Ovary (tissue), 9 donors: ENCODE measurements around the gene AOPEP. TPM values are rescaled to one million over a fixed set of nuclear protein-coding genes. Genes with fewer than 3 reads are reported as not detected.

ENCODE experiments used
- DNase-seq, 5 donors: peaks; one replicate each; pipeline ENCODE4 v3.0.0-alpha.2; 2019 to 2020
- H3K27ac ChIP-seq, 2 donors: fragments of 200-600 bp; one replicate each; pipeline versions ENCODE4 v1.5.1 to v1.8.0; 2019 to 2022
- H3K27me3 ChIP-seq: fragments of 200-600 bp; one replicate; pipeline ENCODE4 v1.8.0; 2022
- H3K36me3 ChIP-seq: fragments of 200-600 bp; sonication (generic); one replicate; pipeline ENCODE4 v1.5.1; 2019
- H3K4me1 ChIP-seq: one replicate; pipeline ENCODE4 v1.8.1; 2013; ENCODE audit warnings: mild to moderate bottlenecking, moderate library complexity; ENCODE audit not compliant: insufficient read depth
- H3K4me3 ChIP-seq: fragments of 200-600 bp; sonication (generic); one replicate; pipeline ENCODE4 v1.5.1; 2017
- H3K9me3 ChIP-seq, 2 donors: fragments of 200-600 bp in 1 of 2; sonication (generic) in 1 of 2; one replicate each; pipeline versions ENCODE4 v1.5.1 to v1.8.1; 2013 to 2019; ENCODE audit warnings: mild to moderate bottlenecking in 1 of 2, moderate library complexity in 1 of 2
- CTCF ChIP-seq, 3 donors: fragments of 450-650 bp in 2 of 3; fragments of 200-600 bp in 1 of 3; IDR thresholded peaks; one replicate each; pipeline versions ENCODE4 v1.5.1 to v1.8.0; 2016 to 2022; ENCODE audit warnings: antibody characterized with exemption in 3 of 3, mild to moderate bottlenecking in 1 of 3
- EP300 ChIP-seq: sonication (generic); formaldehyde crosslinking; IDR thresholded peaks from one replicate; pipeline ENCODE4 v1.6.1; 2017; ENCODE audit warnings: antibody characterized with exemption
- POLR2A ChIP-seq: fragments of 450-650 bp; IDR thresholded peaks from one replicate; pipeline ENCODE4 v1.6.1; 2017; ENCODE audit warnings: antibody characterized with exemption, mild to moderate bottlenecking, moderate library complexity
- WGBS, 3 donors: extraction: QIAGEN DNeasy Blood & Tissue Kit in 1 of 3; methylation state at CpG; one replicate each; pipeline versions ENCODE4 v1.1.5 to v1.1.7; 2013 to 2017; 5-methylcytosine and 5-hydroxymethylcytosine counted together
- intact Hi-C, 4 donors: fragments of 100-400 bp; cut with DNase I; formaldehyde crosslinking; loops; one replicate each; pipeline versions ENCODE4 v1.11.0 to v1.15.1; 2022 to 2023
- polyA plus RNA-seq, 2 donors: library from polyadenylated mRNA; stranded (reverse); fragments of 200-250 nt in 1 of 2; fragments of 350-450 nt in 1 of 2; fragmentation: Illumina TruSeq in 1 of 2; extraction: RNeasy Lipid Tissue Mini Kit (QIAGEN cat#74804) in 1 of 2; gene quantifications; one replicate each; pipeline ENCODE4 v1.2.3, GENCODE V29; 2013 to 2014
- total RNA-seq, 7 donors: library from RNA; depleted of rRNA in 2 of 7; stranded (reverse); fragments of >200 nt in 2 of 7; fragmentation: NEBNext Ultra II Directional in 3 of 7; extraction: Animal tissue kit (Norgen Biotek cat#: 25700) in 3 of 7; gene quantifications; one replicate each; pipeline versions ENCODE4 v1.1.0 to v1.2.4, GENCODE V29; 2016 to 2023
- donor health status: DM: no; HTN: no; CAD: no; lungs with moderate emphysema.
- donor health status: DM: no; HTN: no; CAD: no.
- donor health status: Bipolar disorder and iron deficiency.
- donor health status: DM: yes; HTN: yes; CAD: no.
- donor health status: DM: no; HTN: no; CAD: no.
- donor health status: DM: yes; HTN: yes; CAD: no.

Gene AOPEP
- total and polyA plus RNA-seq, 9 donors, result 40.0 to 141 (median 82.1) TPM

GRCh38 chr9:94818178-94818541 is 91.7 kb downstream of the AOPEP start:
- DNase-seq, result no peak
- Histone ChIP-seq H3K27ac (no peak overlapping the region), H3K4me3 (no peak overlapping the region), H3K27me3 (no peaks in the 10 kb centered on the region), H3K36me3 (no peaks in the 10 kb centered on the region), H3K4me1 (peaks cover 14% of the 10 kb centered on the region), H3K9me3 (no peaks in the 10 kb centered on the region)
- TF ChIP-seq CTCF (IDR thresholded peaks at IDR 0.05) (no peak), POLR2A (no peak), EP300 (no peak)
- WGBS, 3 donors, result 92 to 99% (median 98%) methylated on average over 2 of the region's 2 CpGs
- intact Hi-C loops, result no loop called here

- Histone ChIP-seq H3K9me3 (no peaks in the 10 kb centered on the region), H3K36me3 (no peaks in the 10 kb centered on the region), H3K27ac (no peak overlapping the region), H3K4me1 (peaks cover 14% of the 10 kb centered on the region), H3K27me3 (no peaks in the 10 kb centered on the region), H3K4me3 (no peak overlapping the region)
- WGBS, 3 donors, result 72 to 77% (median 75%) methylated on average over 8 of the region's 8 CpGs
- intact Hi-C loops, result no loop called here
- TF ChIP-seq CTCF (IDR thresholded peaks at IDR 0.05) (no peak), EP300 (no peak), POLR2A (no peak)
- no peak for DNase-seq
Observed at GRCh38 chr9:94819161-94819687, 92.7 kb downstream of the AOPEP start.

- Histone ChIP-seq H3K4me3 (no peak overlapping the region), H3K9me3 (no peaks in the 10 kb centered on the region), H3K27ac (no peak overlapping the region), H3K27me3 (no peaks in the 10 kb centered on the region), H3K4me1 (peaks cover 22% of the 10 kb centered on the region), H3K36me3 (no peaks in the 10 kb centered on the region)
- WGBS, 3 donors, result 93 to 97% (median 95%) methylated on average over 3 of the region's 3 CpGs
- TF ChIP-seq CTCF (IDR thresholded peaks at IDR 0.05) (no peak), EP300 (no peak), POLR2A (no peak)
- no peak for DNase-seq
- intact Hi-C loops, result no loop called here
Observed at GRCh38 chr9:94821098-94821887, 94.8 kb downstream of the AOPEP start.

GRCh38 chr9:94822273-94822672 is 95.8 kb downstream of the AOPEP start:
- Histone ChIP-seq H3K27ac (peak overlapping the region in 1 of 2 donors; percentile 18), H3K36me3 (no peaks in the 10 kb centered on the region), H3K4me3 (no peak overlapping the region), H3K27me3 (no peaks in the 10 kb centered on the region), H3K4me1 (peaks cover 23% of the 10 kb centered on the region), H3K9me3 (no peaks in the 10 kb centered on the region)
- no peak for TF ChIP-seq EP300
- TF ChIP-seq POLR2A, result no peak
- no peak for TF ChIP-seq CTCF (IDR thresholded peaks at IDR 0.05)
- 13 to 31% (median 18%) methylated on average over 2 of the region's 2 CpGs for WGBS, 3 donors
- intact Hi-C loops, result no loop called here
- DNase-seq, result no peak
